Mesothelial cell of epicardium (in vitro differentiated cells): ENCODE results near the gene MLPH. TPM values are rescaled to one million over a fixed set of nuclear protein-coding genes. Genes with fewer than 3 reads are reported as not detected.

Experiments
- DNase-seq, 2 experiments: peaks; one replicate each; pipeline ENCODE4 v3.0.0; 2021; ENCODE audit warnings: low spot score in 2 of 2; ENCODE audit not compliant: unreplicated experiment in 2 of 2
- H3K27ac Mint-ChIP-seq: 2 replicates; pipeline ENCODE4 v1.8.0; 2021; ENCODE audit warnings: mixed read lengths
- H3K27me3 Mint-ChIP-seq: 2 replicates; pipeline ENCODE4 v1.8.0; 2021; ENCODE audit warnings: low read depth, mixed read lengths
- H3K36me3 Mint-ChIP-seq: 2 replicates; pipeline ENCODE4 v1.8.0; 2021; ENCODE audit warnings: mixed read lengths
- H3K4me1 Mint-ChIP-seq: 2 replicates; pipeline ENCODE4 v1.8.0; 2021; ENCODE audit warnings: mixed read lengths
- H3K4me3 Mint-ChIP-seq: 2 replicates; pipeline ENCODE4 v1.8.0; 2021; ENCODE audit warnings: mild to moderate bottlenecking, moderate library complexity, mixed read lengths
- H3K9me3 Mint-ChIP-seq: 2 replicates; pipeline ENCODE4 v1.8.0; 2021; ENCODE audit warnings: mixed read lengths
- CTCF ChIP-seq: fragments of 200-600 bp; sonication (generic); IDR thresholded peaks from one replicate; pipeline ENCODE4 v1.5.0; 2021; ENCODE audit warnings: antibody characterized with exemption; ENCODE audit not compliant: unreplicated experiment
- total RNA-seq: library from RNA; stranded (reverse); gene quantifications from 3 replicates; pipeline ENCODE4 v1.2.1, GENCODE V29; 2021

Gene MLPH
- total RNA-seq, 1 donor from 2014 or later = 6.1 TPM

GRCh38 chr2:237496428-237496827, 9.4 kb downstream of the MLPH start:
- Mint-ChIP-seq H3K9me3 (peaks cover 20% of the 10 kb centered on the region), H3K4me1 (no peaks in the 10 kb centered on the region), H3K27ac (no peak overlapping the region), H3K27me3 (no peaks in the 10 kb centered on the region), H3K4me3 (no peak overlapping the region), H3K36me3 (peaks cover 26% of the 10 kb centered on the region)
- no peak for TF ChIP-seq CTCF
- no peak for DNase-seq

GRCh38 chr2:237497009-237497837, 10.2 kb downstream of the MLPH start:
- Mint-ChIP-seq H3K27ac (no peak overlapping the region), H3K36me3 (peaks cover 18% of the 10 kb centered on the region), H3K9me3 (peaks cover 12% of the 10 kb centered on the region), H3K4me1 (no peaks in the 10 kb centered on the region), H3K27me3 (no peaks in the 10 kb centered on the region), H3K4me3 (no peak overlapping the region)
- no peak for TF ChIP-seq CTCF
- DNase-seq = no peak

GRCh38 chr2:237497838-237498186, 10.8 kb downstream of the MLPH start:
- H3K36me3 Mint-ChIP-seq = peaks cover 14% of the 10 kb centered on the region
- no peak for TF ChIP-seq CTCF
- H3K27me3 Mint-ChIP-seq = no peaks in the 10 kb centered on the region
- no peak overlapping the region for H3K4me3 Mint-ChIP-seq
- H3K4me1 Mint-ChIP-seq = no peaks in the 10 kb centered on the region
- H3K27ac Mint-ChIP-seq = no peak overlapping the region
- DNase-seq = no peak
- H3K9me3 Mint-ChIP-seq = peaks cover 8% of the 10 kb centered on the region

GRCh38 chr2:237498341-237498740, 11.3 kb downstream of the MLPH start:
- TF ChIP-seq CTCF = no peak
- peaks cover 3% of the 10 kb centered on the region for H3K9me3 Mint-ChIP-seq
- H3K36me3 Mint-ChIP-seq = peaks cover 9% of the 10 kb centered on the region
- no peaks in the 10 kb centered on the region for H3K27me3 Mint-ChIP-seq
- no peaks in the 10 kb centered on the region for H3K4me1 Mint-ChIP-seq
- no peak overlapping the region for H3K27ac Mint-ChIP-seq
- H3K4me3 Mint-ChIP-seq = no peak overlapping the region
- DNase-seq = no peak

GRCh38 chr2:237500681-237501424, 13.8 kb downstream of the MLPH start:
- H3K4me1 Mint-ChIP-seq = no peaks in the 10 kb centered on the region
- no peak for TF ChIP-seq CTCF
- H3K9me3 Mint-ChIP-seq = no peaks in the 10 kb centered on the region
- no peak overlapping the region for H3K4me3 Mint-ChIP-seq
- no peak overlapping the region for H3K27ac Mint-ChIP-seq
- H3K36me3 Mint-ChIP-seq = no peaks in the 10 kb centered on the region
- no peak for DNase-seq
- H3K27me3 Mint-ChIP-seq = no peaks in the 10 kb centered on the region
